Loucy (cell line): ENCODE data around the gene ABCG1.
A peak's percentile ranks its signal among the peaks of the same experiment; 100 is the strongest.

Experiments
- H2AFZ ChIP-seq: fragments of 200-600 bp; sonication (generic); 2 replicates; pipeline ENCODE4 v1.6.0; 2016; ENCODE audit warnings: antibody characterized with exemption, mild to moderate bottlenecking, low read length, moderate library complexity
- H3F3A ChIP-seq: fragments of 200-600 bp; 2 replicates; pipeline ENCODE4 v1.6.0; 2016; ENCODE audit warnings: antibody characterized with exemption, low read depth, mild to moderate bottlenecking
- H3K27me3 ChIP-seq: fragments of 200-600 bp; sonication (generic); 2 replicates; pipeline ENCODE4 v1.6.1; 2014; ENCODE audit warnings: low read length, mild to moderate bottlenecking; ENCODE audit not compliant: insufficient read depth, poor library complexity, severe bottlenecking
- H3K36me3 ChIP-seq: fragments of 200-600 bp; sonication (generic); 2 replicates; pipeline ENCODE4 v1.6.1; 2016; ENCODE audit warnings: low read length; ENCODE audit not compliant: insufficient read depth
- H3K4me1 ChIP-seq: fragments of 200-600 bp; sonication (generic); 2 replicates; pipeline ENCODE4 v1.5.1; 2014; ENCODE audit warnings: low read length, mild to moderate bottlenecking; ENCODE audit not compliant: insufficient read depth, poor library complexity, severe bottlenecking
- H3K4me2 ChIP-seq: fragments of 200-600 bp; sonication (generic); 2 replicates; pipeline ENCODE4 v1.6.0; 2014; ENCODE audit warnings: antibody characterized with exemption, low read length, low read depth, mild to moderate bottlenecking; ENCODE audit not compliant: poor library complexity, severe bottlenecking
- H3K4me3 ChIP-seq: fragments of 200-600 bp; sonication (generic); 2 replicates; pipeline ENCODE4 v1.5.1; 2014; ENCODE audit warnings: low read length, mild to moderate bottlenecking, mixed read lengths; ENCODE audit not compliant: poor library complexity, severe bottlenecking
- H3K79me2 ChIP-seq: fragments of 200-600 bp; sonication (generic); 2 replicates; pipeline ENCODE4 v1.6.1; 2014; ENCODE audit warnings: low read length; ENCODE audit not compliant: insufficient read depth
- H3K9ac ChIP-seq: fragments of 200-600 bp; sonication (generic); 2 replicates; pipeline ENCODE4 v1.6.0; 2014; ENCODE audit warnings: mild to moderate bottlenecking, low read depth, low read length, moderate library complexity; ENCODE audit not compliant: poor library complexity, severe bottlenecking
- H3K9me2 ChIP-seq: fragments of 200-600 bp; sonication (generic); replicated peaks from 2 replicates; pipeline ENCODE4 v1.6.1; 2016; ENCODE audit warnings: low read depth, low read length, mixed read lengths
- H3K9me3 ChIP-seq: fragments of 200-600 bp; sonication (generic); 2 replicates; pipeline ENCODE4 v1.6.1; 2014; ENCODE audit warnings: mild to moderate bottlenecking, antibody characterized with exemption, low read length, low read depth; ENCODE audit not compliant: insufficient read depth
- H4K20me1 ChIP-seq: fragments of 200-600 bp; sonication (generic); 2 replicates; pipeline ENCODE4 v1.6.0; 2014; ENCODE audit warnings: antibody characterized with exemption, low read length, mild to moderate bottlenecking; ENCODE audit not compliant: insufficient read depth, poor library complexity, severe bottlenecking
- EZH2phosphoT487 ChIP-seq: fragments of 200-600 bp; IDR thresholded peaks from 2 replicates; pipeline ENCODE4 v1.6.1; 2018; ENCODE audit warnings: antibody characterized with exemption, mild to moderate bottlenecking, moderate library complexity, borderline replicate concordance
- TF ChIP-seq, protein P1 (sequence below): fragments of 200-600 bp; sonication (generic); conservative IDR thresholded peaks from 2 replicates; pipeline ENCODE4 v1.5.1; 2014; ENCODE audit warnings: mild to moderate bottlenecking, antibody characterized with exemption, low read length

Gene ABCG1

DNA sequence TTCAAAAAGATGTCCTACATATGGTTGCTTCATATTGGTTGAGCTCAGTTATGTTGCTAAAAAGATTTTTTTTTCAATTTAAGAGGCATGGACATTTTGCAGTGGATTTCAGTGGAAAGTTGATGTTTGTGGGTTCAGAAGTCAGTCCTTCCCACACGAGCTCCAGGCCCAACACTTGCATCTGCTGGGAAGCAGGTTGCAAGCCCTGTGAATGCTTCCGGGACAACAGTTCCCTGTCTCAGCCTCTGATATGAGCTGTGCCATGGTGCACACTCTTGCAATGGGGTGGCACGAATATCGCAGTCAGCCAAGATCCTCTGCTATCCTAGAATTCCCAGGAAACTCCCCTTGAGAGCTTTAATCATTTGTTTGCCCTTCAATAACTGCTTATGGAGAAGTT, 30.3 kb upstream of the ABCG1 start:
- Histone ChIP-seq H3K9ac (peak overlapping the region; percentile 65), H3K36me3 (no peaks in the 10 kb centered on the region), H3K79me2 (no peaks in the 10 kb centered on the region), H4K20me1 (no peaks in the 10 kb centered on the region), H3K4me2 (peak overlapping the region; percentile 96), H3K9me2 (no peaks in the 10 kb centered on the region), H3F3A (peaks cover 14% of the 10 kb centered on the region), H3K4me1 (peaks cover 74% of the 10 kb centered on the region), H2AFZ (no peak overlapping the region), H3K4me3 (peak overlapping the region; percentile 64), H3K27me3 (no peaks in the 10 kb centered on the region), H3K9me3 (peaks cover 7% of the 10 kb centered on the region; the same call in 1 of the 2 replicates)
- TF ChIP-seq, protein P1, sequence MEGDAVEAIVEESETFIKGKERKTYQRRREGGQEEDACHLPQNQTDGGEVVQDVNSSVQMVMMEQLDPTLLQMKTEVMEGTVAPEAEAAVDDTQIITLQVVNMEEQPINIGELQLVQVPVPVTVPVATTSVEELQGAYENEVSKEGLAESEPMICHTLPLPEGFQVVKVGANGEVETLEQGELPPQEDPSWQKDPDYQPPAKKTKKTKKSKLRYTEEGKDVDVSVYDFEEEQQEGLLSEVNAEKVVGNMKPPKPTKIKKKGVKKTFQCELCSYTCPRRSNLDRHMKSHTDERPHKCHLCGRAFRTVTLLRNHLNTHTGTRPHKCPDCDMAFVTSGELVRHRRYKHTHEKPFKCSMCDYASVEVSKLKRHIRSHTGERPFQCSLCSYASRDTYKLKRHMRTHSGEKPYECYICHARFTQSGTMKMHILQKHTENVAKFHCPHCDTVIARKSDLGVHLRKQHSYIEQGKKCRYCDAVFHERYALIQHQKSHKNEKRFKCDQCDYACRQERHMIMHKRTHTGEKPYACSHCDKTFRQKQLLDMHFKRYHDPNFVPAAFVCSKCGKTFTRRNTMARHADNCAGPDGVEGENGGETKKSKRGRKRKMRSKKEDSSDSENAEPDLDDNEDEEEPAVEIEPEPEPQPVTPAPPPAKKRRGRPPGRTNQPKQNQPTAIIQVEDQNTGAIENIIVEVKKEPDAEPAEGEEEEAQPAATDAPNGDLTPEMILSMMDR, result no peak
- TF ChIP-seq EZH2phosphoT487, result no peak

DNA sequence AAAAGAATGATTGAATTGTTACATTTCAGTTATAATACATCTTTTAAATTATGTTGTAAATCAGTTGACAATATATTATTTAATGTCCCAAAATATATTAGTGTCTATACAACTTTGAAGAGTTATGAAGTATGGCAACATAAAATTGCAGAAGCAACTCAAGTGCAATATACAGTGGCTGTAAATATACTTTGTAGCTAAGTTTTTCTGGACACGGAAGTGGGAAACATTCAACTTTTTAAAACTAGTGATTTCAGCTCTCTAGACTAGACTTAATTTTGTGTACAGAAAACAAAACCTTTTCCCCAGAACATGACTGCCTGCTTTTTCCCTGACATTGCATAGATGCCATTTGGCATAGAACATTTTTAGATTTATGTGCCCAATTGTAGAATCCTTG, 29.5 kb upstream of the ABCG1 start:
- Histone ChIP-seq H3K4me3 (no peak overlapping the region), H4K20me1 (no peaks in the 10 kb centered on the region), H3K4me2 (peak overlapping the region; percentile 96), H3K79me2 (no peaks in the 10 kb centered on the region), H3K9ac (no peak overlapping the region), H3K4me1 (peaks cover 77% of the 10 kb centered on the region), H3K27me3 (no peaks in the 10 kb centered on the region), H3K9me3 (peaks cover 7% of the 10 kb centered on the region; the same call in 1 of the 2 replicates), H2AFZ (no peak overlapping the region), H3K36me3 (no peaks in the 10 kb centered on the region), H3F3A (peaks cover 14% of the 10 kb centered on the region), H3K9me2 (no peaks in the 10 kb centered on the region)
- TF ChIP-seq EZH2phosphoT487, result no peak
- TF ChIP-seq, protein P1, result no peak

DNA sequence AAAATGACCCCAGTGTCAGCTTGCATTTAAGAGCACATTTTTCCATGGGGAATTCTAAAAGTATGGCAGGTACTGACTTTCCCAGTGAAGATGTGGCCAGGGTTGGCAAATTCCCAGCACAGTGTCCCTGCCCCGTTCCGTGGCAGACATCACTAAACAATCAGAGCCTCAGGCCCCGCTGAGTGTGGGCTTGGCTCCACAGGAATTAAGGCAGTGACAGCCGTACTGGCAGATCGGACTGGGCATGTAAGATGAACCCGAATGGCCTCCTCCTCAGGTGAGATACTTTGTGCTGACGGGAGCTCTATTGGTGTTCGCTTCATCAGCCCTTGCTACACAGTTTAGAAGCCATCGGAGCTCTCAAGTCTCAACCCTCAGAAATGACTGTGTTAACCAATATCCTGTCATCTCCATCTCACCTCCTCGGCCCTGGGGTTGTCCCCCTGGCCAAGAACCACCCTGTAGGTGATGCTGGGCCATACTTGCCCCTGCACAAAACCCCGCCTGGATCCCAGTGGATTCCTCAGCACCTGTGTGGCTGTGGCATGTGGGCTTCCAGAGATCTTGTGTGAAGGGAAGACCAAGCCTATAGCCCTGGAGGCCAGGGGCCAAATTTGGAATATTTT, 29.0 kb upstream of the ABCG1 start:
- Histone ChIP-seq H3K27me3 (no peaks in the 10 kb centered on the region), H3K36me3 (no peaks in the 10 kb centered on the region), H3K4me3 (no peak overlapping the region), H3K9me3 (peaks cover 7% of the 10 kb centered on the region; the same call in 1 of the 2 replicates), H3K9ac (peak overlapping the region; percentile 12), H4K20me1 (no peaks in the 10 kb centered on the region), H2AFZ (no peak overlapping the region), H3K9me2 (no peaks in the 10 kb centered on the region), H3K4me2 (no peak overlapping the region), H3K4me1 (peaks cover 77% of the 10 kb centered on the region), H3K79me2 (no peaks in the 10 kb centered on the region), H3F3A (peaks cover 14% of the 10 kb centered on the region)
- TF ChIP-seq, protein P1, result no peak
- TF ChIP-seq EZH2phosphoT487, result no peak
